SK-N-SH (cell line): ENCODE measurements around the gene HUNK. TPM values are rescaled to one million over a fixed set of nuclear protein-coding genes. Genes with fewer than 3 reads are reported as not detected.
A peak's percentile ranks its signal among the peaks of the same experiment; 100 is the strongest.

ENCODE experiments used
- CTCF ChIA-PET: fragments of 300-600, 350-600 bp; formaldehyde crosslinking; extraction: SDS; loops from one replicate; lab custom pipeline; 2021; lab: Yijun Ruan, JAX
- POLR2A ChIA-PET: fragments of 350-600 bp; sonication (Branson Sonifier 250); formaldehyde crosslinking; extraction: SDS; loops from one replicate; lab custom pipeline; 2020; ENCODE audit warnings: antibody characterized with exemption, inconsistent platforms; lab: Yijun Ruan, JAX
- DNase-seq: peaks from one replicate; pipeline ENCODE4 v3.0.0; 2012
- H2AFZ ChIP-seq: fragments of 200-600 bp; sonication (generic); 2 replicates; pipeline ENCODE4 v1.8.1; 2016; ENCODE audit warnings: antibody characterized with exemption, mild to moderate bottlenecking, low read depth
- H3F3A ChIP-seq: fragments of 200-600 bp; sonication (generic); replicated peaks from 2 replicates; pipeline ENCODE3; 2016; ENCODE audit warnings: antibody characterized with exemption, mild to moderate bottlenecking; ENCODE audit not compliant: insufficient read depth
- H3K27ac ChIP-seq, 2 experiments: fragments of 200-500 bp in 1 of 2; fragments of 200-600 bp in 1 of 2; sonication (Bioruptor generic) in 1 of 2; sonication (generic), shearing (Covaris generic) in 1 of 2; 2 replicates each; pipeline versions ENCODE4 v1.5.1 to v1.6.1; 2014 to 2016; ENCODE audit warnings: low read depth in 2 of 2, inconsistent platforms in 1 of 2, low read length in 1 of 2, mild to moderate bottlenecking in 1 of 2, mixed read lengths in 1 of 2
- H3K27me3 ChIP-seq: fragments of 200-600 bp; sonication (generic), shearing (Covaris generic); 2 replicates; pipeline ENCODE4 v1.6.1; 2016; ENCODE audit warnings: mixed run types; ENCODE audit not compliant: insufficient read depth
- H3K36me3 ChIP-seq, 2 experiments: fragments of 200-500 bp in 1 of 2; fragments of 200-600 bp in 1 of 2; sonication (Bioruptor generic) in 1 of 2; sonication (generic) in 1 of 2; replicated peaks in 1 of 2; 2 replicates each; pipeline versions ENCODE3 to v1.5.1; 2014 to 2016; ENCODE audit warnings: low read length in 1 of 2, mild to moderate bottlenecking in 1 of 2; ENCODE audit not compliant: insufficient read depth in 2 of 2, control insufficient read depth in 1 of 2
- H3K4me1 ChIP-seq, 2 experiments: fragments of 200-500 bp in 1 of 2; fragments of 200-600 bp in 1 of 2; sonication (Bioruptor generic) in 1 of 2; sonication (generic), shearing (Covaris generic) in 1 of 2; 2 replicates each; pipeline versions ENCODE4 v1.5.1 to v1.6.1; 2014 to 2016; ENCODE audit warnings: low read depth in 1 of 2, low read length in 1 of 2, mixed run types in 1 of 2; ENCODE audit not compliant: insufficient read depth in 2 of 2, control insufficient read depth in 1 of 2
- H3K4me2 ChIP-seq: fragments of 200-600 bp; sonication (generic), shearing (Covaris generic); 2 replicates; pipeline ENCODE4 v1.6.1; 2017; ENCODE audit warnings: mixed run types
- H3K4me3 ChIP-seq, 2 experiments: fragments of 200-500 bp in 1 of 2; fragments of 200-600 bp in 1 of 2; sonication (Bioruptor generic) in 1 of 2; sonication (generic), shearing (Covaris generic) in 1 of 2; 2 replicates each; pipeline versions ENCODE4 v1.5.1 to v1.8.1; 2014 to 2016; ENCODE audit warnings: low read depth in 2 of 2, inconsistent platforms in 1 of 2, low read length in 1 of 2, mild to moderate bottlenecking in 1 of 2, mixed read lengths in 1 of 2, moderate library complexity in 1 of 2
- H3K79me2 ChIP-seq: fragments of 200-600 bp; sonication (generic); 2 replicates; pipeline ENCODE4 v1.8.1; 2017; ENCODE audit warnings: mild to moderate bottlenecking; ENCODE audit not compliant: insufficient read depth
- H3K9ac ChIP-seq: fragments of 200-600 bp; sonication (generic); 2 replicates; pipeline ENCODE4 v1.6.1; 2017; ENCODE audit warnings: mixed run types
- H3K9me2 ChIP-seq: fragments of 200-600 bp; sonication (generic); 2 replicates; pipeline ENCODE4 v1.6.1; 2017; ENCODE audit warnings: mixed run types
- H3K9me3 ChIP-seq: fragments of 200-600 bp; sonication (generic); 2 replicates; pipeline ENCODE4 v1.6.1; 2017; ENCODE audit warnings: mixed run types, mild to moderate bottlenecking, moderate library complexity
- H4K20me1 ChIP-seq: fragments of 200-600 bp; sonication (generic); 2 replicates; pipeline ENCODE4 v1.6.1; 2017; ENCODE audit warnings: mild to moderate bottlenecking, mixed run types; ENCODE audit not compliant: insufficient read depth
- CTCF ChIP-seq: fragments of 200-600 bp; sonication (generic); IDR thresholded peaks from 2 replicates; pipeline ENCODE4 v1.6.1; 2017; ENCODE audit warnings: antibody characterized with exemption, mild to moderate bottlenecking, moderate library complexity
- EP300 ChIP-seq, 2 experiments: IDR thresholded peaks; 2 replicates each; pipeline versions ENCODE4 v1.4.0 to v1.6.1; 2012; ENCODE audit warnings: borderline replicate concordance in 1 of 2, low read depth in 1 of 2, low read length in 1 of 2
- EZH2phosphoT487 ChIP-seq: fragments of 200-600 bp; sonication (generic); IDR thresholded peaks from 2 replicates; pipeline ENCODE4 v1.6.1; 2017; ENCODE audit warnings: low read depth, mixed run types, mild to moderate bottlenecking, antibody characterized with exemption, moderate library complexity, borderline replicate concordance
- FOSL2 ChIP-seq: IDR thresholded peaks from 2 replicates; pipeline ENCODE4 v1.4.0; 2012; ENCODE audit warnings: low read depth, mild to moderate bottlenecking, moderate library complexity, borderline replicate concordance
- FOXM1 ChIP-seq: IDR thresholded peaks from 2 replicates; pipeline ENCODE4 v1.4.0; 2012; ENCODE audit warnings: low read depth, mild to moderate bottlenecking
- IRF3 ChIP-seq: fragments of 150-350 bp; IDR thresholded peaks from 2 replicates; pipeline ENCODE4 v1.6.1; 2016; ENCODE audit warnings: mild to moderate bottlenecking, low read depth, low read length
- JUND ChIP-seq: IDR thresholded peaks from 2 replicates; pipeline ENCODE4 v1.4.0; 2012
- MAX ChIP-seq: IDR thresholded peaks from 2 replicates; pipeline ENCODE4 v1.4.0; 2012; ENCODE audit warnings: low read depth
- POLR2AphosphoS5 ChIP-seq: IDR thresholded peaks from 2 replicates; pipeline ENCODE4 v1.6.1; 2012; ENCODE audit warnings: low read depth, low read length
- RAD21 ChIP-seq: IDR thresholded peaks from 2 replicates; pipeline ENCODE4 v1.6.1; 2012; ENCODE audit warnings: mild to moderate bottlenecking, low read length
- REST ChIP-seq: IDR thresholded peaks from 2 replicates; pipeline ENCODE4 v1.6.1; 2012; ENCODE audit warnings: mild to moderate bottlenecking, low read depth, low read length, moderate library complexity
- RFX5 ChIP-seq: IDR thresholded peaks from 2 replicates; pipeline ENCODE4 v1.6.1; 2012; ENCODE audit warnings: mild to moderate bottlenecking, improper control_type of control experiment, low read length
- RXRA ChIP-seq: IDR thresholded peaks from 2 replicates; pipeline ENCODE4 v1.4.0; 2012; ENCODE audit warnings: low read depth, mild to moderate bottlenecking, borderline replicate concordance
- SMC3 ChIP-seq: IDR thresholded peaks from 2 replicates; pipeline ENCODE4 v1.6.1; 2012; ENCODE audit warnings: low read depth, low read length, improper control_type of control experiment
- TAF1 ChIP-seq: IDR thresholded peaks from 2 replicates; pipeline ENCODE4 v1.6.1; 2012; ENCODE audit warnings: low read depth, mild to moderate bottlenecking, low read length, moderate library complexity, borderline replicate concordance
- USF1 ChIP-seq: IDR thresholded peaks from 2 replicates; pipeline ENCODE4 v1.4.0; 2012; ENCODE audit warnings: low read depth, borderline replicate concordance
- USF2 ChIP-seq: fragments of 150-350 bp; IDR thresholded peaks from 2 replicates; pipeline ENCODE4 v1.6.1; 2017; ENCODE audit warnings: antibody characterized with exemption, low read length, low read depth, borderline replicate concordance
- WGBS: methylation state at CpG from one replicate; pipeline ENCODE4 v1.1.6; 2017; ENCODE audit warnings: low lambda C conversion rate; 5-methylcytosine and 5-hydroxymethylcytosine counted together
- polyA plus RNA-seq, 3 experiments: library from polyadenylated mRNA; depleted of rRNA; stranded (reverse); fragments of >200 nt; gene quantifications; 2 replicates each; pipeline ENCODE4 v1.2.3, GENCODE V29; 2012

Gene HUNK
- polyA plus RNA-seq, 1 of the 3 experiments (the other 2 are of a cell fraction): 0.31 TPM

- Histone ChIP-seq H3K79me2 (no peaks in the 10 kb centered on the region), H3K4me3 (no peak overlapping the region), H2AFZ (no peak overlapping the region), H3F3A (no peaks in the 10 kb centered on the region), H4K20me1 (no peaks in the 10 kb centered on the region), H3K4me1 (no peaks in the 10 kb centered on the region; a peak in 1 of 4 replicates), H3K9me3 (no peaks in the 10 kb centered on the region), H3K4me2 (no peak overlapping the region), H3K9me2 (no peaks in the 10 kb centered on the region), H3K27ac (no peak overlapping the region), H3K36me3 (no peaks in the 10 kb centered on the region), H3K27me3 (no peaks in the 10 kb centered on the region), H3K9ac (no peak overlapping the region)
- peak; percentile 34 for DNase-seq
- CTCF ChIA-PET: interaction anchor here (2.4 kb wide), 1 partner anchor 267 kb away, joined by 18 read pairs; no protein-coding TSS in a partner anchor
- 77% methylated on average over 17 of the region's 17 CpGs for WGBS
- TF ChIP-seq JUND: no peak
- no peak for TF ChIP-seq POLR2AphosphoS5
- TF ChIP-seq EZH2phosphoT487: no peak
- no peak for TF ChIP-seq REST
- 0 out of 2 replicates have a peak, but pooled peaks have one; percentile 9 for TF ChIP-seq CTCF
- no peak for TF ChIP-seq MAX
- no peak for TF ChIP-seq FOSL2
- TF ChIP-seq TAF1: no peak
- no peak for TF ChIP-seq EP300 (IDR thresholded peaks at IDR 0.05; ENCODE audit: borderline replicate concordance in 1 of 2, low read depth in 1 of 2, low read length in 1 of 2)
- peak; percentile 8; the same call in 1 of the 2 replicates for TF ChIP-seq SMC3
- no peak for TF ChIP-seq FOXM1
- no peak for TF ChIP-seq RFX5
- no peak for TF ChIP-seq IRF3
- peak; percentile 49 for TF ChIP-seq RAD21
- TF ChIP-seq RXRA: no peak
- no peak for TF ChIP-seq USF2
- TF ChIP-seq USF1: no peak
- POLR2A ChIA-PET: no interaction called here
Measured at GRCh38 chr21:31991356-31992331, 118.8 kb downstream of the HUNK start.
